ENCODE measurements around the gene CTNS. TPM values are rescaled to one million over a fixed set of nuclear protein-coding genes. Genes with fewer than 3 reads are reported as not detected.

Gene CTNS
- polyA plus RNA-seq, 1 donor from 2014 or later = 8.8 TPM

DNA sequence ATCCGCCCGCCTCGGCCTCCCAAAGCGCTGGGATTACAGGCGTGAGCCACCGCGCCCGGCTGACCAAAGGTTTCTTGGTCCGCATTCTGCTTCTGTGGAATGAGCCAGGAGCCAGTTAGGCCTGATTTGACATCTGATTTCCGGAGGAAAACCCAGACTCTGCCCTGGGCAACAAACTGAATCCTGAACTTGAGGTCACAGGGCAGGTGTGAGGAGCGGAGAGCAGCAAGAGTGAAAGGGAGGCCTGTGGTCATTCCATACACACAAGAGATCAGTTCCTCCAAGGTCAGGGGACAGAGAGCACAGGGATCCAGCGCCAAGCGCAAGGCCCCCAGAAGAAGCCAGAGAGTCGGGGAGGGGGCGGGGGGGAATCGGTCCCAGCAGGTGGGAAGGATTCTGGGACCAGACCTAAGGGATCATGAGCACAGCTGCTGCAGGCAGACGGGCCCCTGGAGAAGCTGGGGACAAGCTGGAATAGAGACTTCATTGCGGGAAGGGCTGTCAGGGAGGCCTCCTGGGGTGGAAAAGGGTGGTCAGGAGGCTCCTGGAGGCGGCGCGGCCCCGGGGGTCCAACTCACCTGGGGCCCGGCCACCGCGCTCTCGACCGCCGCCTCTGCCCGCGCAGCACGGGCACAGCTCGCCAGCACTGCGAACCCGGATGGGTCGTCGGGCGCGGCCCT lies 946 bp upstream of the CTNS start:
- TF ChIP-seq, protein P1, sequence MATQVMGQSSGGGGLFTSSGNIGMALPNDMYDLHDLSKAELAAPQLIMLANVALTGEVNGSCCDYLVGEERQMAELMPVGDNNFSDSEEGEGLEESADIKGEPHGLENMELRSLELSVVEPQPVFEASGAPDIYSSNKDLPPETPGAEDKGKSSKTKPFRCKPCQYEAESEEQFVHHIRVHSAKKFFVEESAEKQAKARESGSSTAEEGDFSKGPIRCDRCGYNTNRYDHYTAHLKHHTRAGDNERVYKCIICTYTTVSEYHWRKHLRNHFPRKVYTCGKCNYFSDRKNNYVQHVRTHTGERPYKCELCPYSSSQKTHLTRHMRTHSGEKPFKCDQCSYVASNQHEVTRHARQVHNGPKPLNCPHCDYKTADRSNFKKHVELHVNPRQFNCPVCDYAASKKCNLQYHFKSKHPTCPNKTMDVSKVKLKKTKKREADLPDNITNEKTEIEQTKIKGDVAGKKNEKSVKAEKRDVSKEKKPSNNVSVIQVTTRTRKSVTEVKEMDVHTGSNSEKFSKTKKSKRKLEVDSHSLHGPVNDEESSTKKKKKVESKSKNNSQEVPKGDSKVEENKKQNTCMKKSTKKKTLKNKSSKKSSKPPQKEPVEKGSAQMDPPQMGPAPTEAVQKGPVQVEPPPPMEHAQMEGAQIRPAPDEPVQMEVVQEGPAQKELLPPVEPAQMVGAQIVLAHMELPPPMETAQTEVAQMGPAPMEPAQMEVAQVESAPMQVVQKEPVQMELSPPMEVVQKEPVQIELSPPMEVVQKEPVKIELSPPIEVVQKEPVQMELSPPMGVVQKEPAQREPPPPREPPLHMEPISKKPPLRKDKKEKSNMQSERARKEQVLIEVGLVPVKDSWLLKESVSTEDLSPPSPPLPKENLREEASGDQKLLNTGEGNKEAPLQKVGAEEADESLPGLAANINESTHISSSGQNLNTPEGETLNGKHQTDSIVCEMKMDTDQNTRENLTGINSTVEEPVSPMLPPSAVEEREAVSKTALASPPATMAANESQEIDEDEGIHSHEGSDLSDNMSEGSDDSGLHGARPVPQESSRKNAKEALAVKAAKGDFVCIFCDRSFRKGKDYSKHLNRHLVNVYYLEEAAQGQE (IDR thresholded peaks at IDR 0.05; ENCODE audit: borderline replicate concordance) = no peak
- TF ChIP-seq, protein P2, sequence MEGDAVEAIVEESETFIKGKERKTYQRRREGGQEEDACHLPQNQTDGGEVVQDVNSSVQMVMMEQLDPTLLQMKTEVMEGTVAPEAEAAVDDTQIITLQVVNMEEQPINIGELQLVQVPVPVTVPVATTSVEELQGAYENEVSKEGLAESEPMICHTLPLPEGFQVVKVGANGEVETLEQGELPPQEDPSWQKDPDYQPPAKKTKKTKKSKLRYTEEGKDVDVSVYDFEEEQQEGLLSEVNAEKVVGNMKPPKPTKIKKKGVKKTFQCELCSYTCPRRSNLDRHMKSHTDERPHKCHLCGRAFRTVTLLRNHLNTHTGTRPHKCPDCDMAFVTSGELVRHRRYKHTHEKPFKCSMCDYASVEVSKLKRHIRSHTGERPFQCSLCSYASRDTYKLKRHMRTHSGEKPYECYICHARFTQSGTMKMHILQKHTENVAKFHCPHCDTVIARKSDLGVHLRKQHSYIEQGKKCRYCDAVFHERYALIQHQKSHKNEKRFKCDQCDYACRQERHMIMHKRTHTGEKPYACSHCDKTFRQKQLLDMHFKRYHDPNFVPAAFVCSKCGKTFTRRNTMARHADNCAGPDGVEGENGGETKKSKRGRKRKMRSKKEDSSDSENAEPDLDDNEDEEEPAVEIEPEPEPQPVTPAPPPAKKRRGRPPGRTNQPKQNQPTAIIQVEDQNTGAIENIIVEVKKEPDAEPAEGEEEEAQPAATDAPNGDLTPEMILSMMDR (IDR thresholded peaks at IDR 0.05; ENCODE audit: poor library complexity, severe bottlenecking) = peak; percentile 56
- TF ChIP-seq SMC3 (conservative IDR thresholded peaks at IDR 0.05; ENCODE audit: poor library complexity) (peak; percentile 25), EP300 (conservative IDR thresholded peaks at IDR 0.05; ENCODE audit: poor library complexity, severe bottlenecking) (no peak)
- no peaks in the 10 kb centered on the region for H3K9me2 ChIP-seq (ENCODE audit: insufficient read depth, low read length)
- H3K27ac ChIP-seq (ENCODE audit: low read length) = peak overlapping the region; percentile 96
- no peaks in the 10 kb centered on the region for H3K9me3 ChIP-seq (ENCODE audit: low read length)
- no peaks in the 10 kb centered on the region for H3K36me3 ChIP-seq (ENCODE audit: insufficient read depth, low read length)
- H3K4me3 ChIP-seq (ENCODE audit: low read length) = peak overlapping the region; percentile 100
- H4K20me1 ChIP-seq (ENCODE audit: insufficient read depth) = no peaks in the 10 kb centered on the region
- H3K27me3 ChIP-seq (ENCODE audit: insufficient read depth, low read depth, low read length) = no peaks in the 10 kb centered on the region
- peak overlapping the region; percentile 92 for H3K9ac ChIP-seq (ENCODE audit: low read length)
- peak overlapping the region; percentile 78 for H3K4me2 ChIP-seq (ENCODE audit: low read length)
- H3K79me2 ChIP-seq (replicated peaks; ENCODE audit: insufficient read depth, low read length) = peaks cover 11% of the 10 kb centered on the region
- peak overlapping the region; percentile 85 for H2AFZ ChIP-seq (ENCODE audit: low read depth, low read length)
- no peaks in the 10 kb centered on the region for H3F3A ChIP-seq (ENCODE audit: insufficient read depth, low read length, poor library complexity, severe bottlenecking)

DNA sequence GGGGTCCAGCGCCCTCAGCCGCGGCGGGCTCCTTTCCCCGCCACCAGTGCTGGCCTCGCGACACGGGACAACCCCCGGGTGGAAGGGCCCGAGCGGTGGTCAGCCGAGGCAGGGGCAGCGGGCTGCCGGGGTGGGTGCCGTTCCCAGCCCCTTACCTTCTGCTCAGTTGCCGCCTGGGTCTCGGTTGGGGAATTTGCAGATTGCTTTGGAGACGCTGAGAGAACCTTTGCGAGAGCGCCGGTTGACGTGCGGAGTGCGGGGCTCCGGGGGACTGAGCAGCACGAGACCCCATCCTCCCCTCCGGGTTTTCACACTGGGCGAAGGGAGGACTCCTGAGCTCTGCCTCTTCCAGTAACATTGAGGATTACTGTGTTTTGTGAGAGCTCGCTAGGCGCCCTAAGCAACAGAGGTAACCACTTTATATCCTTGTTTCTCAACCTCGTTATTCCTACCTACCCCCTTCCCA lies 381 bp downstream of the CTNS start:
- Histone ChIP-seq H3K27ac (ENCODE audit: low read length) (peak overlapping the region; percentile 96), H3K9me3 (ENCODE audit: low read length) (no peaks in the 10 kb centered on the region), H3K9ac (ENCODE audit: low read length) (peak overlapping the region; percentile 92), H3K27me3 (ENCODE audit: insufficient read depth, low read depth, low read length) (no peaks in the 10 kb centered on the region), H3K4me3 (ENCODE audit: low read length) (peak overlapping the region; percentile 100), H2AFZ (ENCODE audit: low read depth, low read length) (peak overlapping the region; percentile 88), H4K20me1 (ENCODE audit: insufficient read depth) (no peaks in the 10 kb centered on the region), H3K4me2 (ENCODE audit: low read length) (peak overlapping the region; percentile 84), H3K36me3 (ENCODE audit: insufficient read depth, low read length) (no peaks in the 10 kb centered on the region), H3K9me2 (ENCODE audit: insufficient read depth, low read length) (no peaks in the 10 kb centered on the region), H3F3A (ENCODE audit: insufficient read depth, low read length, poor library complexity, severe bottlenecking) (no peaks in the 10 kb centered on the region), H3K79me2 (replicated peaks; ENCODE audit: insufficient read depth, low read length) (peaks cover 11% of the 10 kb centered on the region)
- TF ChIP-seq, protein P2 (IDR thresholded peaks at IDR 0.05; ENCODE audit: poor library complexity, severe bottlenecking) = no peak
- no peak for TF ChIP-seq EZH2 (IDR thresholded peaks at IDR 0.05; ENCODE audit: borderline replicate concordance, insufficient read depth, low read length, poor library complexity, severe bottlenecking)
- no peak for TF ChIP-seq RAD21 (conservative IDR thresholded peaks at IDR 0.05)
- no peak for TF ChIP-seq POLR2AphosphoS5 (IDR thresholded peaks at IDR 0.05)
- TF ChIP-seq MXI1 (conservative IDR thresholded peaks at IDR 0.05; ENCODE audit: poor library complexity, severe bottlenecking) = no peak
- TF ChIP-seq SMC3 (conservative IDR thresholded peaks at IDR 0.05; ENCODE audit: poor library complexity) = no peak
- TF ChIP-seq TAF1 (IDR thresholded peaks at IDR 0.05; ENCODE audit: low read depth) = no peak
- no peak for TF ChIP-seq EP300 (conservative IDR thresholded peaks at IDR 0.05; ENCODE audit: poor library complexity, severe bottlenecking)
- TF ChIP-seq, protein P1 (IDR thresholded peaks at IDR 0.05; ENCODE audit: borderline replicate concordance) = no peak
